Inflammatory macrophage treated with lipopolysaccharide for 1 hour (primary cell): Measurements from ENCODE around the gene PLSCR3.

Experiments used
- DNase-seq, 2 donors: peaks; one replicate each; pipeline ENCODE4 v3.0.0-alpha.2; 2020 to 2022

Gene PLSCR3

GRCh38 chr17:7346761-7347614, 47.3 kb downstream of the PLSCR3 start:
- no peak for DNase-seq

- DNase-seq, result no peak
These were observed 51.1 kb downstream of the PLSCR3 start for GRCh38 chr17:7343250-7343649.

GRCh38 chr17:7341842-7342241, 52.5 kb downstream of the PLSCR3 start:
- no peak for DNase-seq

- peak; percentile 42 to 48 for DNase-seq
These were observed 54.1 kb downstream of the PLSCR3 start for GRCh38 chr17:7340179-7340578.
